IPS DF 6.9 (cell line): ENCODE measurements around the gene P4HTM.

Experiments
- DNase-seq: peaks from one replicate; pipeline ENCODE4 v3.0.0-alpha.2; 2013; ENCODE audit warnings: low read depth, low spot score
- H3K27ac ChIP-seq: one replicate; pipeline ENCODE4 v1.5.1; 2013; ENCODE audit warnings: low read length, control low read depth
- H3K27me3 ChIP-seq: 2 replicates; pipeline ENCODE4 v1.6.1; 2013; ENCODE audit warnings: mild to moderate bottlenecking, low read length; ENCODE audit not compliant: control insufficient read depth, insufficient read depth
- H3K36me3 ChIP-seq: 2 replicates; pipeline ENCODE4 v1.6.1; 2013; ENCODE audit warnings: low read length; ENCODE audit not compliant: control insufficient read depth, insufficient read depth
- H3K4me1 ChIP-seq: 2 replicates; pipeline ENCODE4 v1.6.1; 2013; ENCODE audit warnings: low read length; ENCODE audit not compliant: control insufficient read depth, insufficient read depth
- H3K4me3 ChIP-seq: 2 replicates; pipeline ENCODE4 v1.5.1; 2013; ENCODE audit warnings: mild to moderate bottlenecking, low read length
- H3K9me3 ChIP-seq: 2 replicates; pipeline ENCODE4 v1.6.1; 2013; ENCODE audit warnings: low read length, inconsistent platforms; ENCODE audit not compliant: control insufficient read depth, insufficient read depth
- WGBS: extraction: QIAGEN DNeasy Blood & Tissue Kit; methylation state at CpG from one replicate; pipeline ENCODE4 v1.1.7; 2013; ENCODE audit warnings: mixed read lengths, missing lambda C conversion rate; ENCODE audit not compliant: insufficient read length, insufficient coverage; 5-methylcytosine and 5-hydroxymethylcytosine counted together

The P4HTM gene

GRCh38 chr3:49024449-49024848, 34.4 kb downstream of the P4HTM start:
- H3K36me3 ChIP-seq = peaks cover 31% of the 10 kb centered on the region

GRCh38 chr3:49025005-49025792, 35.2 kb downstream of the P4HTM start:
- Histone ChIP-seq H3K9me3 (no peaks in the 10 kb centered on the region), H3K27ac (no peak overlapping the region), H3K36me3 (peaks cover 31% of the 10 kb centered on the region), H3K27me3 (no peaks in the 10 kb centered on the region), H3K4me1 (0 out of 2 replicates have a peak, but pooled peaks cover 2% of the 10 kb centered on the region), H3K4me3 (no peak overlapping the region)
- no CpG with 5 or more reads among the region's 13 CpGs for WGBS
- no peak for DNase-seq

More at GRCh38 chr3:49024449-49024848, 34.4 kb downstream of the P4HTM start:
- H3K27me3 ChIP-seq = no peaks in the 10 kb centered on the region
- no CpG with 5 or more reads among the region's 5 CpGs for WGBS
- H3K4me3 ChIP-seq = no peak overlapping the region
- no peaks in the 10 kb centered on the region for H3K9me3 ChIP-seq
- peaks cover 4% of the 10 kb centered on the region; the same call in 1 of the 2 replicates for H3K4me1 ChIP-seq
- no peak for DNase-seq
- H3K27ac ChIP-seq = no peak overlapping the region

- no peak for DNase-seq
- 0 out of 2 replicates have a peak, but pooled peaks cover 2% of the 10 kb centered on the region for H3K4me1 ChIP-seq
- no CpG with 5 or more reads among the region's 8 CpGs for WGBS
- peaks cover 31% of the 10 kb centered on the region for H3K36me3 ChIP-seq
- no peaks in the 10 kb centered on the region for H3K27me3 ChIP-seq
- H3K4me3 ChIP-seq = no peak overlapping the region
- H3K27ac ChIP-seq = no peak overlapping the region
- H3K9me3 ChIP-seq = no peaks in the 10 kb centered on the region
These were observed 35.9 kb downstream of the P4HTM start for GRCh38 chr3:49025793-49026520.

- 0 out of 2 replicates have a peak, but pooled peaks cover 2% of the 10 kb centered on the region for H3K4me1 ChIP-seq
- no peak overlapping the region for H3K4me3 ChIP-seq
- DNase-seq = no peak
- WGBS = no CpG with 5 or more reads among the region's 3 CpGs
- no peak overlapping the region for H3K27ac ChIP-seq
- no peaks in the 10 kb centered on the region for H3K27me3 ChIP-seq
- peaks cover 31% of the 10 kb centered on the region for H3K36me3 ChIP-seq
- H3K9me3 ChIP-seq = no peaks in the 10 kb centered on the region
These were observed 36.5 kb downstream of the P4HTM start for GRCh38 chr3:49026536-49026935.

- no peak overlapping the region for H3K4me3 ChIP-seq
- H3K4me1 ChIP-seq = 0 out of 2 replicates have a peak, but pooled peaks cover 2% of the 10 kb centered on the region
- H3K27ac ChIP-seq = no peak overlapping the region
- peaks cover 41% of the 10 kb centered on the region for H3K36me3 ChIP-seq
- H3K27me3 ChIP-seq = no peaks in the 10 kb centered on the region
- WGBS = no CpG with 5 or more reads among the region's 9 CpGs
- no peaks in the 10 kb centered on the region for H3K9me3 ChIP-seq
- no peak for DNase-seq
These were observed 37.6 kb downstream of the P4HTM start for GRCh38 chr3:49027634-49028033.

- no peak for DNase-seq
- Histone ChIP-seq H3K27ac (no peak overlapping the region), H3K27me3 (no peaks in the 10 kb centered on the region), H3K9me3 (no peaks in the 10 kb centered on the region), H3K4me3 (peak overlapping the region; percentile 49; the same call in 1 of the 2 replicates), H3K4me1 (0 out of 2 replicates have a peak, but pooled peaks cover 2% of the 10 kb centered on the region), H3K36me3 (peaks cover 46% of the 10 kb centered on the region)
- WGBS = no CpG with 5 or more reads among the region's 4 CpGs
These were observed 38.2 kb downstream of the P4HTM start for GRCh38 chr3:49028298-49028672.

- Histone ChIP-seq H3K36me3 (peaks cover 42% of the 10 kb centered on the region), H3K9me3 (no peaks in the 10 kb centered on the region), H3K4me3 (peak within 1 kb of the TSS; percentile 49; the same call in 1 of the 2 replicates), H3K4me1 (0 out of 2 replicates have a peak, but pooled peaks cover 2% of the 10 kb centered on the region), H3K27ac (no peak within 1 kb of the TSS), H3K27me3 (no peaks in the 10 kb centered on the region)
- whole genome bisulfite sequencing = no CpG with 5 or more reads among the region's 55 CpGs
- peak; percentile 64 for DNase-seq
These were observed 38.9 kb downstream of the P4HTM start, which contains the start of gene IMPDH2 for GRCh38 chr3:49028673-49029562. Gene IMPDH2 (minus strand): TSS chr3:49029398. CDS start chr3:49029350, 48 bp downstream.

GRCh38 chr3:49029563-49029884, 39.5 kb downstream of the P4HTM start:
- no CpG with 5 or more reads among the region's 7 CpGs for WGBS
- Histone ChIP-seq H3K27ac (no peak overlapping the region), H3K36me3 (peaks cover 37% of the 10 kb centered on the region), H3K9me3 (no peaks in the 10 kb centered on the region), H3K27me3 (no peaks in the 10 kb centered on the region), H3K4me1 (0 out of 2 replicates have a peak, but pooled peaks cover 2% of the 10 kb centered on the region), H3K4me3 (no peak overlapping the region; the same call in 1 of the 2 replicates)
- DNase-seq = no peak

- WGBS = no CpG with 5 or more reads among the region's 6 CpGs
These were observed 40.3 kb downstream of the P4HTM start for GRCh38 chr3:49030321-49030720.

More at GRCh38 chr3:49030321-49030720, 40.3 kb downstream of the P4HTM start:
- DNase-seq = no peak
- Histone ChIP-seq H3K27me3 (no peaks in the 10 kb centered on the region), H3K4me3 (no peak overlapping the region), H3K9me3 (no peaks in the 10 kb centered on the region), H3K4me1 (0 out of 2 replicates have a peak, but pooled peaks cover 2% of the 10 kb centered on the region), H3K36me3 (peaks cover 31% of the 10 kb centered on the region), H3K27ac (no peak overlapping the region)
